Measurements from ENCODE around the gene SLAMF9.
"Not testable (repeated sequence)": the region's sequence is repeated elsewhere in the genome, so short reads cannot be mapped to it uniquely, and the experiment has no call there.

SLAMF9 gene

GRCh38 chr1:159920202-159920601 lies 33.8 kb downstream of the SLAMF9 start:
- no peak for DNase-seq (ENCODE audit: low read depth)

DNA sequence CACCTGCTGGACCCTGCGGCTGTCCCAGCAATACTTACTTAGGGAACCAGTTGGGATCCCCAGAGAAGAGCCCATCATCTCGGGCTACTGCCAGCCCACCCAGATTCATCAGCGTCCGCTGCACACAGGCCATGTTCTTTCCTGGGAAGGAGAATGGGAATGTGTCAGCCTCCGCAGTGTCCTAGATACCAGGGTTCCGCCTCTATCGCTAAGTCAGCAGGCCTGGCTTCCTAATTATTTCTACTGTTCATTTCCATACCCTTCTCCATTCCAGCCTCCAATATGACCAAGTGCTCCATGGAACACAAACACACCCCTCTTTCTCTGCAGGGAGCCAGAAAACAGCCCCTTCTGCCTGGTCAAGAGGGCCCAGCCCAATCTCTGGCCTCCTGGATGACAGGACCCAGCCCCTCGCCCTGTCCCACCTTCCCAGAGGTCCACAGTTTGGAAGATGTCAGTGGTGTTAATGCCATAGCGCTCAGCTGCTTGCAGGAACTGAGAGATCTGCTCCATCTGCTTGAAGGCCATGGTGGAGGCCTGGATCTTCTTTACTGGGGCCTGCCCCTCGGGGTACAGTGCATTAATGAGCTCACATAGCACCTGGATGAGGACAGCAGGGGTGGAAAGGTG lies 34.7 kb downstream of the SLAMF9 start:
- DNase-seq (ENCODE audit: low read depth), result no peak

DNA sequence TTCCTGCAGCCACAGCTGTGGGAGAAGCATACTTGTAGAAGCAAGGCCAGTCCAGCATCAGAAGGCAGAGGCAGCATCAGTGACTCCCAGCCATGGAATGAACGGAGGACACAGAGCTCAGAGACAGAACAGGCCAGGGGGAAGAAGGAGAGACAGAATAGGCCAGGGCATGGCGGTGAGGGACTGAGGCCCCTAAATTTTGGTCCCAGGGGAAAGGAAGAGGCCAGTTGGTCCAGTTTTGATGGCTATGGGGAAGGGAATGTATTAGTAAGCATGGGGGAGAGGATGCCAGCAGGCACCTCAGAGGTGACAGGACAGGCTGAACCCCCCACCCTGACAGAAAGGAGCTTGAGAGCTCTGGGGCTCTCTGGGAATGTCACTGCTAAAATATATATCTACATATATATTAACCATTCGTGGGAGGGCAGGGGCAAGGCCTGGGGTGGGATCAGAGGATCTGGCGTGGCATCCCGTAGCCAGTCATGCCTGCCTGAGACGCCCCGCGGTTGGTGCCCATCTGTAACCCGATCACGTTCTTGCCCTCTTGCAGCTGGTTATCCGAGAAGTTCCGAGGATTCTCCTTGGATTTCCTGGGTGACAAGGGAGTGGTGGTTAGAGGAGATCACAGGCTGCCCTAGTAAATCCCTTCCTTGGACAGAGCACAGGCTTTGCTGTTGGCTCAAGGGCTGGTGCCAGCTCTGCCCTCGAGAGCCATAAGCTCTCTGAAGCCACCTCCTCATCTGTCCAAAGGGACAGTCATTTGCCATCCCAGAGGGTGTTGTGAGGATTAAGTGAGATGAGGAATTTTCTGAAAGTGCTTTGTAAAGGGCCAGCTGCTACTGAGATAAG lies 35.5 kb downstream of the SLAMF9 start:
- no peak for DNase-seq (ENCODE audit: low read depth)

GRCh38 chr1:159917533-159918351 lies 36.3 kb downstream of the SLAMF9 start:
- DNase-seq (ENCODE audit: low read depth), result no peak

GRCh38 chr1:159916242-159917051 lies 37.6 kb downstream of the SLAMF9 start:
- DNase-seq (ENCODE audit: low read depth), result no peak

GRCh38 chr1:159915571-159916241 lies 38.3 kb downstream of the SLAMF9 start:
- no peak for DNase-seq (ENCODE audit: low read depth)

DNA sequence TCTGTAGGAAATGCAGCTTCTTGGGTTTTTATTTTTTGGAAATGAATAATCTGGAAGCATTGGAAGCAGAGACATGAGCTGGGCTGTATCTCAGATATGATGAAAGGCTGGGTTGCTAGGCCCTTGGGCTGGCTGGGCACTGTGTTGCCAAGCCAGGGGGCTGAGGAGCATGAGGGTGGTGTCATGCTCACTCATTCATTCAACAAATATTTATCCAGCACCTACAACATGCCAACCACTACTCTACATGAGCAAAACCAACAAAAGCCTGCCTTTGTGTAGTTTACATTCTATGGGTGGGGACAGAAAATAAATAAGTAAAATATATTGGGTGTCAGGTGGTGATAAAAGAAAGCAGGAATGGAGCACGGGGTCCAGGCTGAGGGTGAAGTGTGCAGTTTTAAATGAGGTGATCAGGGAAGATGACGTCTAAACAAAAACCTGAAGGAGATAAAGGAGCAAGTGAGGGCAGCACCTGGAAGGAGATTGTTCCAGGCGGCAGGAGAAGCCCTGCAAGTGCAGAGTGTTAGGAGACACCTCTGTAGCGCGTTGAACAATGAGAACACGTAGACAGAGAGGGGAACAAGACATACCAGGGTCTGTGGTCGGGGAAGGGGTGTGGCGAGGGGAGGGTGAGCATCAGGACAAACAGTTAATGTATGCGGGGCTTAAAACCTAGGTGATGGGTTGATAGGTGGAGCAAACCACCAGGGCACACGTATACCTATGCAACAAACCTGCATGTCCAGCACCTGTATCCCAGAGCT lies 39.6 kb downstream of the SLAMF9 start:
- DNase-seq (ENCODE audit: low read depth), result no peak

DNA sequence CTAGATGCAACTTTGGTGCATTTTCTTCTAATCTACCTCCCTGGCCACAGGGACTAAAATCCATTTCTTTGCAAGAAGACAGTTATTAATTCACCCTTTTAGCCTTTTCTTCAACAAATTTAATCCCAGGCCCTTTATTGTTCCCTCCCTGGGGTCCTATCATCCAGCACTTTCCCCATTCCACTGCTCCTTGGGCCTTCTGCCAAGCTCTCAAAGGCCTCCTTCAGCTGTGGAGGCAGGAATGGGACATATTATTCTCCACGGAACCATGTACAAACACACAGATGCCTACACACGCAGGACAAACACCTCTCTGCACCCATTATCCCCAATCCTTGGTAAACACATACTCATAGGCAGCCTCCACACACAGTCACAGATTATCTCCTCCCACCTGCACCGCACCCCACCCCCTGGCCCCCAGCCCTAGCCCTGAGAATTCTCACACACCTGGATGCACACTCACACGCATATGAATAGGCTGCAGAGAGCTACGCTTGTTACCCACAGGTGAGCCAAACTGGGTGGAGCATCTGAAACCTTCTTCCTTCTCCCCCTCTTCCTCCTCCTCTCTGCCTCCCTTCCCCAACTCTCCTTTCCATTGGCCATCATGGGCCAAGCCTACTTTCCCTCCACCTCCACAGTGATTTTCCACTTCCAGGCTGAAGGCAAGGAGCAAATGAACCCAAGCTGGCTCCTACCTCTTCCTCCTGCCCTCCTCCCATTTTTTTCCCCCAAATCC lies 40.4 kb downstream of the SLAMF9 start:
- no peak for DNase-seq (ENCODE audit: low read depth)

GRCh38 chr1:159911326-159912070 lies 42.5 kb downstream of the SLAMF9 start:
- no peak for DNase-seq (ENCODE audit: low read depth)

DNA sequence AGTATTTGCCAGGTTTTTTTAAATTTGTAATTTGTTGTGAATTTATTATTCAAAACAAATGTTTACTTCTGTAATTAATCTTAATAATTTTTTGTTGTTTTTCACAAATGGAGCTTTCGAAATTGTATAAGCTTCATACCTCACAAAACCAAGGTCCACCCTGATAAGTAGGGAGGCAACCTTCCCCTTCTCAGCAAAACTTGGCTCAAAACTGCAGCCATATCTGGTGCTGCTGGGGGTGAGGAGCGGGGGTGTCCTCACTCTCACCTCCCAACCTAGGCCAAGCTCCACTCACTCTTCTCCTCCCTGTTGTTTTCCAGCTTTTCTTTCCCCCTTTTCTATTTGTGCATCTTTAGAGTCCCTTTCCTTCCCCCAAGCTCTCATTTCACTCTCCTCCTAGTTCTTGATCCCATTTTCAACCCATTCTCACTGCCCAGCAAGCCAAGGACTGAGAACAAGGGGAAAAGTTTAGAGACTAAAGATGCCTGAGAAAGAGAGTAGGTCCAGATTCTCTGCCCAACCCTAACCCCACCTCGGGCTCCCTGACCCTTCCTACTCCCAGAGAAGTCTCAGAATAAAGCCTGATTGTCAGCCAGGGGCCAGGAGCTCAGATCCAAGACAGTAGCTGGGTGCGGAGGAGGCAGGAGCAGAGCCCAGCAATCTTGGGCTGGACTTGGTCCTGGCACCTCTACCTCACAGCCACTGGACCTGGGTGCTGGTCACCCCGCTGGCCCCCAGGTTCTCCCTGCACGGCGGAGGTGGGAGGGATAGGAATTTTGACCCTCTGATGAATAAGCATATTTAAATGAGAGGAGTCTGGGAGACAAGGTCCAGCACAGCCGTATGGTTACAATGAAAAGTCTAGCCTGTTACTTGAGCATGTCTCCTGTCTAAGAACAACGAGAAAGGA lies 45.8 kb downstream of the SLAMF9 start:
- DNase-seq (ENCODE audit: low read depth), result no peak

- DNase-seq (ENCODE audit: low read depth), result no peak
Observed at GRCh38 chr1:159906960-159907359, 47.1 kb downstream of the SLAMF9 start.

- DNase-seq (ENCODE audit: low read depth), result not testable (repeated sequence)
Observed at GRCh38 chr1:159904036-159904435, 50.0 kb downstream of the SLAMF9 start.

- DNase-seq (ENCODE audit: low read depth), result no peak
Observed at GRCh38 chr1:159902541-159902940, 51.5 kb downstream of the SLAMF9 start.

Measured in stimulated activated CD8-positive, alpha-beta memory T cell treated with anti-CD3 and anti-CD28 coated beads, Interleukin-4, amount 100 ng/mL, for 24 hours (primary cell).